ENCODE results near the gene GTF2H4.

GTF2H4 gene

DNA sequence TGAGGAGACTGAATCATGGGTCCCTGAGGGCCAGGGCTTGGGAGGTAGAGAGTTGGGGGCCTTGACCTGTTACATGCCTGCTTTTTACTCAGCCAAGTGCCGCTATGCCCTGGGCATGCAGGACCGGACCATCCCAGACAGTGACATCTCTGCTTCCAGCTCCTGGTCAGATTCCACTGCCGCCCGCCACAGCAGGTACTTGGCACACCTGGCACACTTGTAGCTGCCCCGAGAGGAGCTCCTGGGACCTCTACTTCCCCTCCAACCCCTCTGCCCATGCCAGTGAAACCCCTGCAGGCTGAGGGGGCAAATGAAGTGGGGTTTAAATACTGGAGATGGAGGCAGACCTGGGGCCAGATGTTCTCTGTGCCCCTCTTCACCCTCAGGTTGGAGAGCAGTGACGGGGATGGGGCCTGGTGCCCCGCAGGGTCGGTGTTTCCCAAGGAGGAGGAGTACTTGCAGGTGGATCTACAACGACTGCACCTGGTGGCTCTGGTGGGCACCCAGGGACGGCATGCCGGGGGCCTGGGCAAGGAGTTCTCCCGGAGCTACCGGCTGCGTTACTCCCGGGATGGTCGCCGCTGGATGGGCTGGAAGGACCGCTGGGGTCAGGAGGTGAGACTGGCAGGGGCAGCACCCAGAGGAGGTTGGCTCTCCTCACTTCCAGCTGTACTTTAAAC, 19.1 kb upstream of the GTF2H4 start:
- no peak overlapping the region for H2AFZ ChIP-seq (ENCODE audit: low read depth)
- H3K27me3 ChIP-seq (ENCODE audit: insufficient read depth, low read depth), result peaks cover 9% of the 10 kb centered on the region; the same call in 1 of the 2 replicates
- H3K27ac ChIP-seq, result no peak overlapping the region
- TF ChIP-seq, protein P1, sequence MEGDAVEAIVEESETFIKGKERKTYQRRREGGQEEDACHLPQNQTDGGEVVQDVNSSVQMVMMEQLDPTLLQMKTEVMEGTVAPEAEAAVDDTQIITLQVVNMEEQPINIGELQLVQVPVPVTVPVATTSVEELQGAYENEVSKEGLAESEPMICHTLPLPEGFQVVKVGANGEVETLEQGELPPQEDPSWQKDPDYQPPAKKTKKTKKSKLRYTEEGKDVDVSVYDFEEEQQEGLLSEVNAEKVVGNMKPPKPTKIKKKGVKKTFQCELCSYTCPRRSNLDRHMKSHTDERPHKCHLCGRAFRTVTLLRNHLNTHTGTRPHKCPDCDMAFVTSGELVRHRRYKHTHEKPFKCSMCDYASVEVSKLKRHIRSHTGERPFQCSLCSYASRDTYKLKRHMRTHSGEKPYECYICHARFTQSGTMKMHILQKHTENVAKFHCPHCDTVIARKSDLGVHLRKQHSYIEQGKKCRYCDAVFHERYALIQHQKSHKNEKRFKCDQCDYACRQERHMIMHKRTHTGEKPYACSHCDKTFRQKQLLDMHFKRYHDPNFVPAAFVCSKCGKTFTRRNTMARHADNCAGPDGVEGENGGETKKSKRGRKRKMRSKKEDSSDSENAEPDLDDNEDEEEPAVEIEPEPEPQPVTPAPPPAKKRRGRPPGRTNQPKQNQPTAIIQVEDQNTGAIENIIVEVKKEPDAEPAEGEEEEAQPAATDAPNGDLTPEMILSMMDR (conservative IDR thresholded peaks at IDR 0.05; ENCODE audit: low read depth, low read length), result no peak
- peaks cover 5% of the 10 kb centered on the region for H3K4me1 ChIP-seq (ENCODE audit: low read depth, poor library complexity, severe bottlenecking)
- no peak overlapping the region for H3K9ac ChIP-seq
- no peaks in the 10 kb centered on the region for H3K79me2 ChIP-seq (ENCODE audit: insufficient read depth, low read depth)
- no peak overlapping the region for H3K4me3 ChIP-seq (IDR thresholded peaks at IDR 0.05; ENCODE audit: insufficient read depth, low read depth, low read length)
- H4K20me1 ChIP-seq (ENCODE audit: insufficient read depth), result no peaks in the 10 kb centered on the region
- no peaks in the 10 kb centered on the region for H3K36me3 ChIP-seq (ENCODE audit: insufficient read depth)
- no peak overlapping the region for H3K4me2 ChIP-seq

DNA sequence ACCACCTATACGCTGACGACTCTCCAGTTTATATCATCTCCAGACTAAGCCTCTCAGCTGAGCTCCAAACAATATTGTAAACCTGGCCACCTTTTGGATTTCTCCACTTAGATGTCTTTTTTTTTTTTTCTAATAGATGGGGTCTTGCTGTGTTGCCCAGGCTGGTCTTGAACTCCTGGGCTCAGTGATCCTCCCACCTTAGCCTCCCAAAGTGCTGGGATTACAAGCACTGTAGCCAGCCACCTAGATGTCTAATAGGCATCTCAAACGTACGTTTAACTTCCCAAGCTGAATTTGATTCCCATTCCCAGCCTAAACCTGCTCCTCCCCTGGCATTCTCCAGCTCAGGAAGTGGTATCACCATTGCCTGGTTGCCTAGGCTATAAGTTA, 18.5 kb upstream of the GTF2H4 start:
- no peak overlapping the region for H3K27ac ChIP-seq
- peaks cover 9% of the 10 kb centered on the region; the same call in 1 of the 2 replicates for H3K27me3 ChIP-seq (ENCODE audit: insufficient read depth, low read depth)
- TF ChIP-seq, protein P1 (conservative IDR thresholded peaks at IDR 0.05; ENCODE audit: low read depth, low read length), result no peak
- H4K20me1 ChIP-seq (ENCODE audit: insufficient read depth), result no peaks in the 10 kb centered on the region
- H3K79me2 ChIP-seq (ENCODE audit: insufficient read depth, low read depth), result no peaks in the 10 kb centered on the region
- H3K4me3 ChIP-seq (IDR thresholded peaks at IDR 0.05; ENCODE audit: insufficient read depth, low read depth, low read length), result no peak overlapping the region
- no peak overlapping the region for H3K9ac ChIP-seq
- H2AFZ ChIP-seq (ENCODE audit: low read depth), result no peak overlapping the region
- peaks cover 5% of the 10 kb centered on the region for H3K4me1 ChIP-seq (ENCODE audit: low read depth, poor library complexity, severe bottlenecking)
- no peak overlapping the region for H3K4me2 ChIP-seq
- H3K36me3 ChIP-seq (ENCODE audit: insufficient read depth), result no peaks in the 10 kb centered on the region

DNA sequence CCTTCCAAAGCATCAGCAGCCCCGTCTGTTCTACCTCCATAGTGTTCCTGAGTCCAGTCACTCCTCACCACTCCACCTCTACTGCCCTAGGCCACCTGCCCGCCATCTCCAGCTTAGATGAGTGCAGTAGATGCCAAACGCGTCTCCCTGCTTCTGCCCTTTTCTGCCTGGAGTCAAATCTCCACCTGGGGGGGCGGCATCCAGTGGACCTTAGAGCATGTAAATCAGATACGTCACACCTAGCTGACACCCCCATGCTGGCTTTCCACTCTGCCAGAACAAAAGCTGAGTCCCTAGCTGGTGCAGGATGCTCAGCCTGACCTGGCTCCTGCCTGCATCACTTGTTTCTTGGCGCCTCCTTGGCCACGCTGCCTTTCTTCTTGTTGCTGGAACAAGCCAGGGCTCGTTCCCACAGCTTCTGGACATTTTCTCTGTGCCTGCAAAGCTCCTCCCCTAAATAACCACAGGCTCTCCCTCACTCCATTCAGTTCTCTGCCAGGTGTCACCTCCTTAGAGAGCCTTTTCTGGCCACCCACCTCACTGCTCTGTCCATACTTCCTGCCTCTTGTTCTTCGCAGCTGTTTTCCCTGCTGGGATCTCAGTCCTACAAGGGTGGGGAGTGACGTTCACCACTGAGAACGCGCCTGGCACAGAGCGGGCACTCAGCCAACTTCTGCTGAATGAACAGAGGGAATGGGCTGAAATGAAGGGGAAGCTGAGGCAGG, 17.9 kb upstream of the GTF2H4 start:
- TF ChIP-seq, protein P1 (conservative IDR thresholded peaks at IDR 0.05; ENCODE audit: low read depth, low read length), result no peak
- Histone ChIP-seq H3K27ac (no peak overlapping the region), H3K36me3 (ENCODE audit: insufficient read depth) (no peaks in the 10 kb centered on the region), H3K27me3 (ENCODE audit: insufficient read depth, low read depth) (peaks cover 11% of the 10 kb centered on the region; the same call in 1 of the 2 replicates), H4K20me1 (ENCODE audit: insufficient read depth) (no peaks in the 10 kb centered on the region), H3K4me2 (no peak overlapping the region), H2AFZ (ENCODE audit: low read depth) (no peak overlapping the region), H3K4me3 (IDR thresholded peaks at IDR 0.05; ENCODE audit: insufficient read depth, low read depth, low read length) (no peak overlapping the region), H3K79me2 (ENCODE audit: insufficient read depth, low read depth) (no peaks in the 10 kb centered on the region), H3K4me1 (ENCODE audit: low read depth, poor library complexity, severe bottlenecking) (no peaks in the 10 kb centered on the region), H3K9ac (no peak overlapping the region)

DNA sequence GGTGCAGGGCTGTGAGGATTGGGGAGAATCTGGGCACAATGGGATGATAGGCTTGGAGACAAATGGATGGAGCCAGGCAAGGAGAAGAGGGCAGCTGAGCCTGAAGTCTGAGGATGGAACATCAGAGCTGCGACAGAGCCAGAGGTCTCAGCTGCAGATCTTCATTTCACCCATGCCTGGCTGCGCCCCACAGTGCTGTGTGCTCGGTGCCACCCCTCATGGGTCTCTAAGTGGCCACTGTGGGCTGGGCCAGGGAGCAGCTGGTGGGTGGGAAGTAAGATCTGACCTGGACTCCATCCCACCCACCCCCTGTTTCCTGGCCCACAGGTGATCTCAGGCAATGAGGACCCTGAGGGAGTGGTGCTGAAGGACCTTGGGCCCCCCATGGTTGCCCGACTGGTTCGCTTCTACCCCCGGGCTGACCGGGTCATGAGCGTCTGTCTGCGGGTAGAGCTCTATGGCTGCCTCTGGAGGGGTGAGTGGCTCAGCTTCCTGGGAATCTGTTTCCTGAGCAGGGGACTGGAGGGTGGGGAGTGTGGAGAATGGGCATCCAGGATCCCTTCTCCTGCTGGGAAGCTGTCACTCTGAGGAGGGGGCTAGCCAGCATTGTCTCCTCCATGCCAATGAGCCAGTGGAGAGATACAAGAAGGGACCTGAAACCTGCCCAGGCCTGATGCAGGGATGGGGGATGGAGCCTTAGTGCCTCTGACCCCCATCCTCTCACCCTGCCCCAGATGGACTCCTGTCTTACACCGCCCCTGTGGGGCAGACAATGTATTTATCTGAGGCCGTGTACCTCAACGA, 17.2 kb upstream of the GTF2H4 start:
- no peaks in the 10 kb centered on the region for H3K4me1 ChIP-seq (ENCODE audit: low read depth, poor library complexity, severe bottlenecking)
- H3K27ac ChIP-seq, result no peak overlapping the region
- peaks cover 14% of the 10 kb centered on the region; the same call in 1 of the 2 replicates for H3K27me3 ChIP-seq (ENCODE audit: insufficient read depth, low read depth)
- H3K4me2 ChIP-seq, result no peak overlapping the region
- TF ChIP-seq, protein P1 (conservative IDR thresholded peaks at IDR 0.05; ENCODE audit: low read depth, low read length), result no peak
- H3K4me3 ChIP-seq (IDR thresholded peaks at IDR 0.05; ENCODE audit: insufficient read depth, low read depth, low read length), result no peak overlapping the region
- H4K20me1 ChIP-seq (ENCODE audit: insufficient read depth), result no peaks in the 10 kb centered on the region
- no peaks in the 10 kb centered on the region for H3K36me3 ChIP-seq (ENCODE audit: insufficient read depth)
- H3K9ac ChIP-seq, result no peak overlapping the region
- no peaks in the 10 kb centered on the region for H3K79me2 ChIP-seq (ENCODE audit: insufficient read depth, low read depth)
- H2AFZ ChIP-seq (ENCODE audit: low read depth), result no peak overlapping the region

All from KMS-11 (cell line).